ENCODE data around the gene MCCC1. TPM values are rescaled to one million over a fixed set of nuclear protein-coding genes. Genes with fewer than 3 reads are reported as not detected.

Gene MCCC1
- 10 to 100 TPM; 21.9 to 50.0 (median 34.2) TPM for total RNA-seq

- Histone ChIP-seq H3K4me3 (peak within 1 kb of the TSS; percentile 65 to 98 (median 87)), H3K4me1 (peaks cover 0 to 48% (median 8%) of the 10 kb centered on the region in 3 donors), H3K9me3 (no peaks in the 10 kb centered on the region), H3K27me3 (no peaks in the 10 kb centered on the region), H3K36me3 (peaks cover 0 to 8% (median 0%) of the 10 kb centered on the region in 3 donors), H3K27ac (peak within 1 kb of the TSS; percentile 92 to 98 (median 95))
- peak; percentile 94 for DNase-seq
- intact Hi-C loops (cut with DNase I), result no loop called here
- peak in 3 of 4 donors; percentile 60 to 83 (median 82) for TF ChIP-seq POLR2A (IDR thresholded peaks at IDR 0.05)
- TF ChIP-seq CTCF (IDR thresholded peaks at IDR 0.05), result peak in 1 of 6 experiments; percentile 2
- 0% methylated on average over 8 to 13 of the region's 60 CpGs for WGBS, 2 donors
Measured at GRCh38 chr3:183099026-183099837, at the start of gene MCCC1. MCCC1 (minus strand) TSS chr3:183099496; CDS start chr3:183099440, 56 bp downstream.

- Histone ChIP-seq H3K27ac (no peak overlapping the region), H3K4me1 (no peaks in the 10 kb centered on the region), H3K36me3 (no peaks in the 10 kb centered on the region), H3K27me3 (no peaks in the 10 kb centered on the region), H3K4me3 (no peak overlapping the region), H3K9me3 (no peaks in the 10 kb centered on the region)
- 42 to 43% methylated on average over 4 of the region's 4 CpGs for WGBS, 2 donors
- TF ChIP-seq CTCF (IDR thresholded peaks at IDR 0.05) (no peak), POLR2A (IDR thresholded peaks at IDR 0.05) (no peak)
- DNase-seq, result no peak
- intact Hi-C loops (cut with DNase I), result no loop called here
Measured at GRCh38 chr3:183148056-183148455, 48.8 kb upstream of the MCCC1 start.

- WGBS, 2 donors, result 90 to 94% methylated on average over 1 of the region's 1 CpG
- TF ChIP-seq POLR2A (IDR thresholded peaks at IDR 0.05) (no peak), CTCF (IDR thresholded peaks at IDR 0.05) (no peak)
Measured at GRCh38 chr3:183144363-183144762, 45.1 kb upstream of the MCCC1 start.

GRCh38 chr3:183142199-183142598 is 42.9 kb upstream of the MCCC1 start:
- no peaks in the 10 kb centered on the region for H3K4me1 ChIP-seq
- H3K9me3 ChIP-seq, result no peaks in the 10 kb centered on the region
- 76 to 79% methylated on average over 11 of the region's 11 CpGs for WGBS, 2 donors
- H3K4me3 ChIP-seq, result no peak overlapping the region
- H3K36me3 ChIP-seq, result no peaks in the 10 kb centered on the region
- TF ChIP-seq CTCF (IDR thresholded peaks at IDR 0.05) (no peak), POLR2A (IDR thresholded peaks at IDR 0.05) (no peak)
- H3K27ac ChIP-seq, result no peak overlapping the region
- no peak for DNase-seq
- peaks cover 0 to 7% (median 0%) of the 10 kb centered on the region in 4 donors for H3K27me3 ChIP-seq
- intact Hi-C loops (cut with DNase I), result no loop called here

More at GRCh38 chr3:183144363-183144762, 45.1 kb upstream of the MCCC1 start:
- intact Hi-C loops (cut with DNase I), result no loop called here
- Histone ChIP-seq H3K27me3 (no peaks in the 10 kb centered on the region), H3K9me3 (no peaks in the 10 kb centered on the region), H3K4me3 (no peak overlapping the region), H3K36me3 (no peaks in the 10 kb centered on the region), H3K27ac (no peak overlapping the region), H3K4me1 (no peaks in the 10 kb centered on the region)
- no peak for DNase-seq

GRCh38 chr3:183134844-183135243 is 35.5 kb upstream of the MCCC1 start:
- intact Hi-C loops (cut with DNase I), result no loop called here
- peaks cover 0 to 7% (median 0%) of the 10 kb centered on the region in 4 donors for H3K27me3 ChIP-seq
- no peak overlapping the region for H3K27ac ChIP-seq
- DNase-seq, result no peak
- no peaks in the 10 kb centered on the region for H3K36me3 ChIP-seq
- H3K4me3 ChIP-seq, result no peak overlapping the region
- H3K9me3 ChIP-seq, result peaks cover 0 to 5% (median 0%) of the 10 kb centered on the region in 3 donors
- TF ChIP-seq POLR2A (IDR thresholded peaks at IDR 0.05) (no peak), CTCF (IDR thresholded peaks at IDR 0.05) (no peak)
- 77% methylated on average over 2 of the region's 2 CpGs for WGBS, 2 donors
- H3K4me1 ChIP-seq, result no peaks in the 10 kb centered on the region

Measured in esophagus squamous epithelium (tissue), 5 donors.